ENCODE measurements around the gene ARHGAP19.

ARHGAP19 gene

DNA sequence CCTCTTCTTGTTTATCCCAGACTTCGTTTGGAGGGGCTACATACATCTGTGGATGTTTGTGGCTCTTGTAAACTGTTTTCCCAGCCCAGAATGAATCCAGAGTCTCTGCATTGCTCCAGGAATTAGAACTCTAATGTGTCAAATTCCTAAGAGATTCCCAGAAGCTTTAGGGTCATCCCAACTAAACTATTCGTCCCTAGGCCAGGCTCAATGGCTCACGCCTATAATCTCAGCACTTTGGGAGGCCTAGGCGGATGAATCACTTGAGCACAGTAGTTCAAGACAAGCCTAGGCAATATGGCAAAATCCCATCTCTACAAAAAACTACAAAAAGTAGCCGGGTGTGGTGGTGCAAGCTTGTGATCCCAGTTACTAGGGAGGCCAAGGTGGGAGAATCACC is 28.5 kb downstream of the ARHGAP19 start:
- CTCF ChIA-PET: interaction anchor here (8.7 kb wide), 1 partner anchor 15 kb away, joined by 91 read pairs; no protein-coding TSS in a partner anchor
- DNase-seq (ENCODE audit: low read depth, low spot score): no peak
- H3K4me3 ChIP-seq (ENCODE audit: low read depth, low read length): no peak overlapping the region
- POLR2A ChIA-PET: no interaction called here
- TF ChIP-seq, protein P1, sequence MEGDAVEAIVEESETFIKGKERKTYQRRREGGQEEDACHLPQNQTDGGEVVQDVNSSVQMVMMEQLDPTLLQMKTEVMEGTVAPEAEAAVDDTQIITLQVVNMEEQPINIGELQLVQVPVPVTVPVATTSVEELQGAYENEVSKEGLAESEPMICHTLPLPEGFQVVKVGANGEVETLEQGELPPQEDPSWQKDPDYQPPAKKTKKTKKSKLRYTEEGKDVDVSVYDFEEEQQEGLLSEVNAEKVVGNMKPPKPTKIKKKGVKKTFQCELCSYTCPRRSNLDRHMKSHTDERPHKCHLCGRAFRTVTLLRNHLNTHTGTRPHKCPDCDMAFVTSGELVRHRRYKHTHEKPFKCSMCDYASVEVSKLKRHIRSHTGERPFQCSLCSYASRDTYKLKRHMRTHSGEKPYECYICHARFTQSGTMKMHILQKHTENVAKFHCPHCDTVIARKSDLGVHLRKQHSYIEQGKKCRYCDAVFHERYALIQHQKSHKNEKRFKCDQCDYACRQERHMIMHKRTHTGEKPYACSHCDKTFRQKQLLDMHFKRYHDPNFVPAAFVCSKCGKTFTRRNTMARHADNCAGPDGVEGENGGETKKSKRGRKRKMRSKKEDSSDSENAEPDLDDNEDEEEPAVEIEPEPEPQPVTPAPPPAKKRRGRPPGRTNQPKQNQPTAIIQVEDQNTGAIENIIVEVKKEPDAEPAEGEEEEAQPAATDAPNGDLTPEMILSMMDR (IDR thresholded peaks at IDR 0.05; ENCODE audit: insufficient read depth, low read length, missing control alignments): no peak

GRCh38 chr10:97261656-97262055 is 30.8 kb downstream of the ARHGAP19 start:
- CTCF ChIA-PET: interaction anchor here (0.9 to 2.3 kb wide), 5 partner anchors 13 to 52 kb away, joined by 3 to 9 read pairs (median 4); no protein-coding TSS in a partner anchor

DNA sequence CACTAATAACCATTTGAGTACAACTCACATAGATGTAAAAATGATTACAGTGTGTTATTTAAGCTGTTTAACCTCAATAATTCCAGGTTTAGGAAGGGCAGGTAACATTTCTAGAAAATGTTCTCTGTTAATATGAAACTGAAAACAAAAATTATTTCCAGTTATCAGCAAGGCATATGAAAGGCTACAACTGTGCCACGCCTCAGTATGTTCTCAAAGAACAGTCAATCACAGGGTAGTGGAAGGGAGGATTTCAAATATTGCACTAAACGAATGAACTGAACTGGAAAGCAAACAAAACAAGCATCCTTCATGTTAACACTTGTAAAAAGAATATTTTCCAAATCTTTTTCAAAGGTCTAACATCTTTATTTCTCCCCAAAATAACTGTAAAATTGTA is 31.3 kb downstream of the ARHGAP19 start:
- DNase-seq (ENCODE audit: low read depth, low spot score): no peak
- TF ChIP-seq, protein P1 (IDR thresholded peaks at IDR 0.05; ENCODE audit: insufficient read depth, low read length, missing control alignments): no peak
- ChIA-PET POLR2A (no interaction called here), CTCF (interaction anchor here (0.8 to 2.3 kb wide), 6 partner anchors 13 to 51 kb away, joined by 3 to 9 read pairs (median 4); no protein-coding TSS in a partner anchor)
- no peak overlapping the region for H3K4me3 ChIP-seq (ENCODE audit: low read depth, low read length)

More at GRCh38 chr10:97261656-97262055, 30.8 kb downstream of the ARHGAP19 start:
- TF ChIP-seq, protein P1 (IDR thresholded peaks at IDR 0.05; ENCODE audit: insufficient read depth, low read length, missing control alignments): no peak
- H3K4me3 ChIP-seq (ENCODE audit: low read depth, low read length): no peak overlapping the region
- no peak for DNase-seq (ENCODE audit: low read depth, low spot score)
- POLR2A ChIA-PET: no interaction called here

DNA sequence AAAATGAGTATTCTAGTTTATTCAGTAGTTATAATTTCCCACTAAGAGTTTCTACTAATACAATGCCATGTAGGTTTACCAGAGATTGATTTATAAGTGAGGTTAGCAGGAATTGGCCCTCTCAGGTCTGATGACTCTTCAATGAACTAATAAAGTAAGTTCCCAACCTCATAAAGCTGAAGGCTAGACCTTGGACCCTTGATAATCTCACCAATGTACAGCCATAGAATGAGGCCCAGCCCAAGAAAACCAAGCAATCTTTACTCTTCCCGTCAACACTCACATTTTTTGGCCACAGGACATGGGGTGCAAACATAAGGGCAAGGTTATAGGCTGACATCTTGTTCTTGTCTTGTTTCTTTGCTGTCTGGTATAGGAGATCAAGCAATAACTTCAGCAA is 33.3 kb downstream of the ARHGAP19 start:
- CTCF ChIA-PET: interaction anchor here (1.0 to 1.6 kb wide), 3 partner anchors 15 to 26 kb away, joined by 3 to 11 read pairs (median 3); no protein-coding TSS in a partner anchor

GRCh38 chr10:97256356-97256755 is 36.1 kb downstream of the ARHGAP19 start:
- ChIA-PET CTCF (interaction anchor here (1.1 to 2.7 kb wide), 2 partner anchors 22 kb away, joined by 3 to 11 read pairs; no protein-coding TSS in a partner anchor), POLR2A (no interaction called here)
- H3K4me3 ChIP-seq (ENCODE audit: low read depth, low read length): no peak overlapping the region
- no peak for DNase-seq (ENCODE audit: low read depth, low spot score)
- TF ChIP-seq, protein P1 (IDR thresholded peaks at IDR 0.05; ENCODE audit: insufficient read depth, low read length, missing control alignments): no peak

More for the DNA sequence above, 33.3 kb downstream of the ARHGAP19 start:
- POLR2A ChIA-PET: no interaction called here
- H3K4me3 ChIP-seq (ENCODE audit: low read depth, low read length): no peak overlapping the region
- no peak for DNase-seq (ENCODE audit: low read depth, low spot score)
- TF ChIP-seq, protein P1 (IDR thresholded peaks at IDR 0.05; ENCODE audit: insufficient read depth, low read length, missing control alignments): no peak

DNA sequence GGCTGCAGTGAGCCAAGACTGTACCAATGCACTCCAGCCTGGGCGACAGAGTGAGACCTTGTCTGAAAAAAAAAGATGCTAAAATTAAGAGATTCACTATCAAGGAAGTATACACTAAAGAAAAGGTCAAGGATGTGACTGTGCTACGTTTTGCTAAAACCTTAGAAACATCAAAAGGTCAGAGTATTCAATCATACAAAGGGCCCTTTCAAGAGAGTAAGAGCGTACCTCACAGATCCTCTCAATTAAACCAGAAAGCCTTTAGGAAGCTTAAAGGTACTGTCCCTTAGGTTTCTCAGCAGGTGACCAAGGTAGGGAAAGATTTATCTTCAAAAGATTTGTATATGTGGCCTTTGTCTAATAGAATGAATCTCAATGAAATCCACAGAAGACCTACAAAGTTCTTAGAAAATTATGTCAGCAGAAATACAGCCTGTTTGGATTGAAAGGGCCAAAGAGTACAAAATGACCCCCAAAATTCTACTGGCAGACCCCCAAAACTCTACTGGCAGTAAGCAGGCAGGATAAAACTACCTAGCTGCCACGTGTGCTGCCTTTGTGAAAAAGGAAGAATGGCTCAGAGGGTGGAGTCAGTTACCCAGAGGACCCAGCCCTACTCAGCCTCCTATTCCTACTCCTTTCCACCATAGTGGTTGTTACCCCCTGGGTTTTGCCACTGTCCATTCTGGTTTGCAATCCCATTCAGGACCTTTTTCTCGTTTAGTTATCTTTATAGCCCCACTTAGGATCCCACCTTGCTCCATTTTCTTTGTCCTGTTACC is 36.7 kb downstream of the ARHGAP19 start:
- DNase-seq (ENCODE audit: low read depth, low spot score): no peak
- ChIA-PET CTCF (interaction anchor here (1.1 to 2.7 kb wide), 2 partner anchors 21 to 22 kb away, joined by 3 to 11 read pairs; no protein-coding TSS in a partner anchor), POLR2A (no interaction called here)
- no peak overlapping the region for H3K4me3 ChIP-seq (ENCODE audit: low read depth, low read length)
- TF ChIP-seq, protein P1 (IDR thresholded peaks at IDR 0.05; ENCODE audit: insufficient read depth, low read length, missing control alignments): no peak

Data from AG04449 (cell line).